ENCODE data around the gene KNSTRN.

Gene KNSTRN

DNA sequence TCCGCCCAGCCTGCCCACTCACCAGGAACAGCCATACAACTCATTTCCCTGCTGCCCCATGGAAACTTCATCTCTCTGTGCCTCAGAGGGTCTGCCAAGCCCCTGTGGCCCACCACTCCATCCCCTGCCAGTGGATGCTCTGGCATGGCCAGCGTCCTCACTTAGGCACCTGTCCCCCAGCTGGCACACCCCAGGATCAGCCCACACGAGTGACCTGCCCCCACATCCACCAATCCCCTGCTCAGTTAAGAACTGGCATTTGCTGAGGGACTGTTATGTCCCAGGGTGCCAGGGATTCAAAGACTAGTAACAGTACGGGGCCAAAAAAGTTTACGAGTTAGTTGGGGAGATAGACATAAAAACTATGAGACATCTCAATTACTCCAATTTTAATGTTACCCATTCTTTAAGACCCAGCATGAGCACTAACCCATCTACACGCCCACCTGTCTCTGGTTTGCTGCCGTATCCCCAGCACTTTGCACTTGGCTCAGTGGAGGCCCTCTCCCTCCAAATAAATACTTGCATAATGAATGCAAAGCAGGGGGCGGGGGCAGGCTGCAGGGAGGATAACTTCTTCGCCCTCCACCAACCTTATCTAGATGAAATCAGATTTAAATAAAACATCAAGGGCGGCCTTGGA lies 46.7 kb downstream of the KNSTRN start:
- TF ChIP-seq GATA1 (IDR thresholded peaks at IDR 0.05; ENCODE audit: low read depth, low read length) (no peak), POLR2A (IDR thresholded peaks at IDR 0.05; ENCODE audit: low read length) (no peak)
- no peak for DNase-seq

DNA sequence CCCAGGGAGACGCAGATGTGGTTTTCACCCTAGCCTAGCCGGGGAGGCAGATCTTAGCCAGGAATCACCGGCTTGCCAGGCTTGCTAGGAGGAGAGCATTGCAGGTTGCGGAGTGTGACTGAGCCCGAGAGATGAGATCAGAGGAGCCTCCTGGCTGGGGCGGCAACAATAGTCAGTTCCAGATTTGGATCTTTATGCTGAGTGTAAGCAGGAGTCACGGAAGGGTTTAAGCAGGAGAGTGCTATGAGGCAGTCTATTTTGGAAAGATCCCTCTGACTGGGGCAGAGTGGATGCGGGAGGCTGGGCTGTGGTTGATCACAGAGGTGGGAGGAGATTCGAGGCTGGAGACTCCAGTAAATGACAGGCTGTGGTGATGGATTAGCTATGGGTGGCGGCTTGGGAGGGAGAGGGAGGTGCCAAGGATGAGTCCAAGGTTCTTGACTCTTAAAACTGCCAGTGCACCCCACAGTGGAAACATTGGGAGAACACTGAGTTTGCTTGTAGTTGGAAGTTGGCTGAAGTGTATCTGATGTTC lies 47.8 kb downstream of the KNSTRN start:
- peak; percentile 55 to 58 for DNase-seq
- TF ChIP-seq GATA1 (IDR thresholded peaks at IDR 0.05; ENCODE audit: low read depth, low read length) (no peak), POLR2A (IDR thresholded peaks at IDR 0.05; ENCODE audit: low read length) (no peak)

DNA sequence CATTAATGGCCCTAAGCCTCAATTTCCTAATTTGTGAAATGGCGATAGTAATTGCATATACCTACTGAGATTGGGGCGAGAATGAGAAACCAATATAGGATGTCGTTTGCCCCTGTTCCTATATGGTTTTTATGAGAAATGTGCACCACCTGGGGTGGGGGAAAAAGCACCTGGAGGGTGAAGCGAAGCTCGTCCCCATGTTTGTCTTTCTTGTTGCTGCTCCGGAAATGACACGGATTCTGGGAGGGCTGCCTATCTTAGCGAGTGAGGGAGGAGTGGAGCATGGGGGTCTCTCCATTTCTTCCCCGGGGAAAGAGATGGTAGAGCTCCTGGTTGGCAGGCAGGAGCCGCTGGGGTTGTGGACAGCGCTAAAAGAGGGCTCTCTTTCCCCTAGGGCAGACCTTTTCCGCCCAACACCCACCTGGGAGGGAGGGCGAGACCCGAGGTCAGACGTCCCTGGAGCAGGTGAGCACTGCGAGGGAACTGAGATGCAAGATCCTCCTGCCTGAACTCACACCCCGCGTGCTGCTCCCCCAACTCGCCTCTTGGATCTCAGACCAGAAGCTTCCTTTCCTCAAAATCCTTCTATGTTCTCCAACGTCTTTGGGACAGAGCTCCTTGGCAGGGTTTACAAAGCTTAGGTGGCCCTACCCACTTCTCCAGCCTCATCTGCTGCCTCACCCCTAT lies 52.6 kb downstream of the KNSTRN start:
- DNase-seq: no peak
- TF ChIP-seq POLR2A (IDR thresholded peaks at IDR 0.05; ENCODE audit: low read length): no peak
- no peak for TF ChIP-seq GATA1 (IDR thresholded peaks at IDR 0.05; ENCODE audit: low read depth, low read length)

DNA sequence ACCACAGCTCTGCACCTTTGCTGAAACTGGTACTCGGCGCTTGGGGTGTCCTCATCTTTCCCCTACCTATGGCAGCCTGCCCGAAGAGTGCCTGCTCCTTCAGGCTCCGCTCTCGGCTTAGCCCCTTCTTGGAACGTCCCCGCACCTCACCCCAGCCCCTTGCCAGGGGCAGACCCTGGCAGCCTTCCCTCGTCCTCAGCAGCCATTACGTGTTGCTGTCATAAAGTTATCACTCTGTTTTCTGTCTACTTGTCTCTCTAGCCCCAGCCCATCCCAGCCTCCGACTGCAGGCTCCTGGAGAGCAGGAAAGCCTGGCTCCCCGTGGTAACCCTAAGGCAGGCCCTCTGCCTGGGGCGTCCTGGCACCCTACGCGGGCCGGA lies 53.2 kb downstream of the KNSTRN start:
- TF ChIP-seq POLR2A (IDR thresholded peaks at IDR 0.05; ENCODE audit: low read length) (no peak), GATA1 (IDR thresholded peaks at IDR 0.05; ENCODE audit: low read depth, low read length) (no peak)
- no peak for DNase-seq

DNA sequence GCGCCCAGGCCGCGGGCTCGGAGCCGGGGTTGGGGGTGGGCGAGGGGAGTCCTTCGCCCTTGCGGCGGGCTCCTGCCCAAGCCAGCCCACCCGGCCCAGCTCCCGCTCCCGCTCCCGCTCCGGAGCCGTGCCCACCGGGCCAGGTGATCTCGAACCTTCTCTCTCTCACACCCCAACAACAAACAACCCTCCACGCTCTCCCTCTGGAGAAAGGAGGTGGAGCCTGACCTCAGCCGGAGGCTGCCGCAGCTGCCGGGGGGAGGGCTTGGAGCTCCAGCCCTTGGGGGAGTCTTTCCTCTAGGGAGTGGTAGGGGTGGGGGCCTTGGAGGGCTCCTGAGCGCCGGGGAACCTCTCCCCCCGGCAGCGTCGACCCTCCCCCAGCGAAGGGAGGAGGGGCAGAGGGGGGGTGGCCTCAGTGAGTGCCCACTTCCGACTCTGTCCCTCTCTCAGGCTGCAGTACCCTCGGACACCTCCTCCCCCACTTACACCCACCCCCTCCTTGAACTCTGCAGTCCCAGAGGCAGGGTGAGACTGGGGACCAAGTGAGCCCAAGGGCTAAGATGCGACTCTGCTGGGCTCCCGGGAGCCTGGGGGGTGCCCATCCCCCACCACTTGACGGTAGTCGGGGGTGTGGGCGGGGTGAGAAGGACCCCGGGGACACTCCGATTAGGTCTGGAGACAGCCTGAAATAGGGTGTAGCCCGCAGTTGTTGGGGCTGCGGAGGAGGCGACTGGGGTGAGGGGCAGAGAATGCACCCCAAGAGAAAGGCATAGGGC lies 53.8 kb downstream of the KNSTRN start:
- DNase-seq: peak; percentile 60 to 71
- TF ChIP-seq POLR2A (IDR thresholded peaks at IDR 0.05; ENCODE audit: low read length) (peak; percentile 45), GATA1 (IDR thresholded peaks at IDR 0.05; ENCODE audit: low read depth, low read length) (no peak)

DNA sequence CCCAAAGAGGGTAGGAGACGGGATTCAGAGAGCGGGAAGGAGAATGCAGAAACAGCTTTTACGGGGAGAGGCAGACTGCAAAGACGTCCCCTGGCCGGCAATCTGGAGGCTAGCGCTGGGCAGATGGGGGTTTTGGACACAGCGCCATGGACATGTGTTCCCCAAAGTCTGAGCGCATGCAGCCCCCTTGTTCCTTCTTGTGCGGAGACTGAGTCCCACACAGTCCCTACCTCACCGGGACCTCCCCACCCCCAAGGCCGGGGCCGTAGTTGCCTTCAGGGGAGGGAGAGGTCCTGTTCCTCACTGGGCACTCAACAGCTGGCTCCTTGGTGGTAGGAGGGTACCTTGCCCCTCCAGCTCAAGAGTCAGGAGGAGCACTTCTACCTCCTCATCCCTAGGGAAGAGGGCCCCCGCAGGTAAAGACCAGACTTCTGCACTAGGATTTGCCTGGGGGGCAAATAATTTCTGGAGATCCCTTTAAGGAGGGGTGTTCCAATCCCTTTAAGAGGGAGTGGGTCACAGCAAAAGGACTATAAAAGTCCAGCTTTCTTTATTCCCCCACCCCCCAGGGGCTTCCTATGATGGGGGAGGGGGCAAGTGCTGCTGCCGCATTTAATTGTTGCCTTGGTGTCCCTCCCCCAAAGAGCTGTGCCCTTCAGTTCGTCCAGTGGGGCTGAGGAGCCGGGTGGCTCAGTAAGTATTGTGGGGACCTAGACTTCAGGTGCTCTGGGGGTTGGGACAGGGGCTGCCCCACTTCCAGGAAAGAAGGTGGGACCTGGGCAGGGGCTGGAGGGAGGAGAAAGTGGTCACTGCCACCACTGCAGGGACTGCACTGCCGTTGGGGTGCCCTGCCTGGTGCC lies 54.6 kb downstream of the KNSTRN start:
- no peak for TF ChIP-seq POLR2A (IDR thresholded peaks at IDR 0.05; ENCODE audit: low read length)
- no peak for TF ChIP-seq GATA1 (IDR thresholded peaks at IDR 0.05; ENCODE audit: low read depth, low read length)
- DNase-seq: peak; percentile 42 to 43

DNA sequence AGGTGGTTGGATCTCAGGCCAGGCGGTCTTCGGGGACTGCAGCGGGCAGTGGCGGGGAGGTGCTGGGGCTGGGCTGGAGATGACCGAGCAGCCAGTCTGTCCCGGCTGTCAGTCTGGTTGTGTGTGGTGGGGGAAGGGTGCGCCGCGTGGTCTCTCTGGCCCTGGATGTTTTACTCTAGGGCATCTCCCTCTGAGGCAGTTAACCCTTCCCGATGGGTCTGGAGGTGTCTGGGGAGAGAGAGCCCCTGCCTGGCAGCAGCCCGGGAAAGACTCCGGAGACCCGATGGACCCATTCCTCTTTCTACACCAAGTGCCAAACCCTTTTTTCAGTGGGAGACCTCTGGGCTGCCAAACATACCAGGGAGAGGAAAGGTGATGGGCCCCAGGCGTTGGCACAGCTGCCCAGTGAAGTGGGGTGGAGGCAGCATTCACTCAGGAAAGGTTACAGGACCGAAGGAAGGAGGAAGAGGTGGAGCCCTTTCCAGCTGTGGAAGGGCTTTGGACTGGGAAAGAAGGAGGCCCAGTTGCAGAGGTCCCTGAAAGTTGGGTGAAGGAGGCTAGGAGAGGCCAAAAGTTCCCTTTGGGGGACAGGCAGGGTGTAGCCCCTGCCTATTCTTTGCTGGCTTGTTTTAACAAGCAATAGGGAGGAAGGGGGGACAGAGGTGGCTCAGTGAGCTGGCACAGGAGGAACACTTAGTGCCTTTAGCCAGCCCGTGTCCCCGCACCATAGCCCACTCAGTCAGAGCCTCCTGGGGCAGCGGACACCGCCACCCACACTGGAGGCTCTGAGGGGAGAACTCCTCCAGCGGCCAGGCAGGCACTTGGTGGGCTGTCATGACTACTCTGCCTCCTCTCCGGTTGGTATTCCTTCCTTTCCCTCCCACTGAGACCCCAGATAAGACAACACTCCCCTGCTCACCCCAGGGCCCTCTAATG lies 55.5 kb downstream of the KNSTRN start:
- no peak for TF ChIP-seq POLR2A (IDR thresholded peaks at IDR 0.05; ENCODE audit: low read length)
- no peak for TF ChIP-seq GATA1 (IDR thresholded peaks at IDR 0.05; ENCODE audit: low read depth, low read length)
- peak; percentile 42 to 43 for DNase-seq

DNA sequence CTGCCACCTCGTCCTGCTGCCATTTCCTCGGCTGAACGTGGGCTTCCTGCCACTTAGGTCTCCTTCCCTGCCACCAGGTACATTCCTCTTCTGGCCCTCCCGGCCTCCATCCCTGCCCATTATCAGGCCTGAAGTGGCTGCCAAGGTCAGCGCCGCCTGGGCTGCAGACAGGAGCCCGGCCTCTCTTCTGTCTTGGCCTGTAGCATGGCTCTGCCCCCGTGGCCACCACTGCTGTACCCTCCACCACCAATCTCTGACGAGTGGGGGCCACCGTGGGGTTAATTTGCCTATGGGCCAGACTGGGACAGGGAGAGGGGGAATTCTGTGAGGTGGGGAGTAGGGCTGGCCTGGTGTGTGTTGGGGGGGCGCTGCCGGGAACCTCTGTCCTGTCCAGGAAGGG lies 56.2 kb downstream of the KNSTRN start:
- no peak for DNase-seq
- no peak for TF ChIP-seq GATA1 (IDR thresholded peaks at IDR 0.05; ENCODE audit: low read depth, low read length)
- TF ChIP-seq POLR2A (IDR thresholded peaks at IDR 0.05; ENCODE audit: low read length): no peak

DNA sequence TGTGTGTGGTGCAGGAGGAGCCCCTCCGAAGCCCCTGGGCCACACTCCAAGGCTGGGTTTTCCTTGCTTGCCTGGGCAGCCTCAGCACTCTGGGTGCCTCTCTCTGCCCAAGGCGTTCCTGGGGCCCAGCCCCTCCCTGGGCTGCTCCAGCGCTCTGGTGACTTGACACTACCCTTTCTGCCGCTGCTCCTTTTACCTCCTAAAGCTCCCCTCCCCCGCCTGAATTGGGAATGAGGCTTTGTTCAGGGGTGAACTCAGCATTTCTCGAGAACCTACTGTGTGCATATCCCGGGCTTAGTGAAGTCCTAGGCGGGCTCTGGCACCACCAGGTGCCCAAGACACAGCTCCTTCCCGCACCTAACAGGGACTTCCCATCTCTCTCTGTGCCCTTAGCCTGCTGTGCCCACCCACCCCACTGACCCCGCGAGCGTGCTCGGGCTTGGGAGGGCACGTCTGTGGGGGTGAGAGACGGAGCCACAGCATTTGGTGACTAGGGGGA lies 57.0 kb downstream of the KNSTRN start:
- DNase-seq: peak; percentile 48 to 62
- no peak for TF ChIP-seq GATA1 (IDR thresholded peaks at IDR 0.05; ENCODE audit: low read depth, low read length)
- TF ChIP-seq POLR2A (IDR thresholded peaks at IDR 0.05; ENCODE audit: low read length): no peak

DNA sequence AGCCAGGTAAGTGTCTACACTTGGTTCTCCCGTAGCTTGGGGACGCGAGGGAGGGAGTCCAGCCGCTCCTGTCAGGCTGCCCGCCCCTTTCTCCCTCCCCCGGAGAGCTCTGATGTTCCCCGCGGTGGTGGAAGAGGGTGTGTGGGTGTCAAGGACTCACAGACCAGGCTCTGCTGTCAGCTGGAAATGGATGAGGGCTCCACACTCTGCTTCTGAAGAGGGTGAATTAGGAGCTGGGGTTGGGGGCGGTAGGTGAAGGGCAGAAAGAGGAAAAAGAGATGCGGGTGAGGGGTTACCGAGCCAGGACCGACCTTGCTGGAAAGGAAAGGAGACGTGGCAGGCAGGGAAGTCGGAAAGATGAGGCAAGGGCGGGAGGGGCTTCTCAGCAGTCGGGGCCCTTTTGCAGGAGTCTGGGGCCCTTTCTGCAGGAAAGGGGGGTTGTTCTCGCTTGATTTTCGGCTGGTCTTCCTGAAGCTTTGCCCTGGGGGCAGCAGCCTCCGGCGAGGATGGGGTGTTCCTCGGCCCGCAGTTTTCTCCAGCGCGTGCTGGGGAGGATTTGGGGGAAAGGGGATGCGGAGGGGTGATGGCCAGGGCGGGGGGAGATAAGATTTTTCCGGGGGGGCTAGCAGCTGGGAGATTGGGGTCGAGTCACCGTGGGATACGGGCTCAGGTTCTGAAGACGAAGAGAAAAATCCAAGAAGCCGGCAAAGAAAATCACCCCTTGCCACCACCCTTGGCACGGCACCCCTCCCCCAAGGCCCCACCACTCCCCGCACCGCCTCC lies 57.6 kb downstream of the KNSTRN start:
- peak; percentile 59 to 67 for DNase-seq
- TF ChIP-seq POLR2A (IDR thresholded peaks at IDR 0.05; ENCODE audit: low read length): no peak
- TF ChIP-seq GATA1 (IDR thresholded peaks at IDR 0.05; ENCODE audit: low read depth, low read length): no peak

DNA sequence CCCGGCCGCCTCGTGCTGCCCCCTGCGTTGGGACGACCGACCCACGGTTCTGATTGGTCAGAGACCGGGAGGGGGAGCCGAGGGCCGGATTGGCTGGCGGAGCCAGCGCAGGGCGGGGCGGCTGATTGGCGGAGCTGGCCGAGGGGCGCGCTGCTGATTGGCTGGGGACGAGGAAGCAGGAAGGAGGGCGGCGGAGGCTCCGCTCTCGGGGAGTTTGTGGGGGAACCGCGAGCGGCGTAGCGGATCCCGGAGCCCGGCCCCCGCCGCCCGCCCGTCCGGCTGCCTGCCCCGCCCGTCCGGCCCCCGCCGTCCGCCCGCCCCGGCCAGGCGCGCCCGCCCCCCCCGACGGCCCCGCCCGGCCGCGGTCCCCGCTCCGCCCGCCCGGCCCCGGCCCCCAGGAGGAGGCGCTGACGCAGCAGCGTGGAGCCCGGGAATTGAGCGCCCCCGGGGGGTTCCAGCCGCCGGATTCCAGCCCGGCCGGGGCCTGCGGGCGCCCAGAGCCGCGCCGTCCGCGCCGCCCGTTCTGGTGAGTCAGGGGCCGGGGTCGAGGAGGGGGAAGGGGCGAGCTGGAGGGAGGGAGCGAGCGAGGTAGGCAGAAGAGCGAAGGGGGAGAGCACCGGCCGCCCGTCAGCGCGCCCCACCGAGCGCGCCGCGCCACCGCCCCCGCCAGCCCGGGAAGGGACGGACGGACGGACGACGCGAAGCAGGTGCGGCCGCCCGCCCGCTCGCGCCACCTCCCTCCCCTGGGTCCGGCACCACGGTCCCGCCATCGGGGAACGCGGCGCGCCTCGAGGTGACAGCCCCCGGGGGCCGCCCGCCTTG lies 58.4 kb downstream of the KNSTRN start, which contains the start of gene BAHD1:
Gene BAHD1, plus strand, starts transcription at position 211 of the 822 bp plus-strand sequence. CDS start 17,512 bp downstream, outside the sequence.
- peak; percentile 95 to 97 for DNase-seq
- no peak for TF ChIP-seq GATA1 (IDR thresholded peaks at IDR 0.05; ENCODE audit: low read depth, low read length)
- no peak for TF ChIP-seq POLR2A (IDR thresholded peaks at IDR 0.05; ENCODE audit: low read length)
